ENCODE results near the gene CACNA1H. TPM values are rescaled to one million over a fixed set of nuclear protein-coding genes. Genes with fewer than 3 reads are reported as not detected.

The CACNA1H gene
- total RNA-seq, 1 experiment from 2014 or later = 31.1 TPM

DNA sequence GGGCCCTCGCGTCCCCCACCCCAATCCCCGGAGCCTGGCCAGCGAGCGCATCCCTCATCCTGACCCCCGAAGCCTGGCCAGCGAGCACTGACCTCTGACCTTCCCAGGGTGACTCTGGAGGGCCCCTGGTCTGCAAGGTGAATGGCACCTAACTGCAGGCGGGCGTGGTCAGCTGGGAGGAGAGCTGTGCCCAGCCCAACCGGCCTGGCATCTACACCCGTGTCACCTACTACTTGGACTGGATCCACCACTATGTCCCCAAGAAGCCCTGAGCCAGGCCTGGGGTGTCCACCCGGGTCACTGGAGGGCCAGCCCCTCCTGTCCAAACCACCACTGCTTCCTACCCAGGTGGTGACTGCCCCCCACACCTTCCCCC lies 105.3 kb downstream of the CACNA1H start:
- no peak for ATAC-seq

GRCh38 chr16:1258906-1259759 lies 106.2 kb downstream of the CACNA1H start:
- intact Hi-C loops (cut with micrococcal nuclease; ENCODE audit: unreplicated experiment) = no loop called here
- Histone ChIP-seq H3K4me1 (ENCODE audit: control insufficient read depth, insufficient read depth, low read length) (no peaks in the 10 kb centered on the region; the same call in 1 of the 2 replicates), H3K4me3 (ENCODE audit: low read depth in 2 of 2, low read length in 2 of 2) (peak overlapping the region; percentile 22 to 50), H3K27ac (ENCODE audit: low read length) (no peak overlapping the region), H3K27me3 (ENCODE audit: control insufficient read depth, insufficient read depth, low read length) (no peaks in the 10 kb centered on the region), H3K36me3 (ENCODE audit: control insufficient read depth, insufficient read depth, low read length) (no peaks in the 10 kb centered on the region), H3K9me3 (ENCODE audit: control insufficient read depth, insufficient read depth, low read depth, low read length) (no peaks in the 10 kb centered on the region)
- no TSS peak for BruUV-seq (replicated peaks)
- TF ChIP-seq TCF7L2 (IDR thresholded peaks at IDR 0.05; ENCODE audit: low read depth, low read length) (no peak), POLR2AphosphoS5 (IDR thresholded peaks at IDR 0.05; ENCODE audit: low read depth, low read length) (no peak)
- CTCF ChIA-PET = no interaction called here
- in situ Hi-C loops (cut with HindIII; ENCODE audit: low pct_unique_long_range_greater_than_20kb, low sequenced_read_pairs) = no loop called here
- POLR2A ChIA-PET = interaction anchor here (0.6 kb wide), 1 partner anchor 19 kb away, joined by 3 read pairs; no protein-coding TSS in a partner anchor
- DNase-seq (ENCODE audit: low read depth, low spot score) (no peak), ATAC-seq (0 out of 2 replicates have a peak, but pooled peaks have one; percentile 7)

More for the DNA sequence above, 105.3 kb downstream of the CACNA1H start:
- no peak for TF ChIP-seq REST (IDR thresholded peaks at IDR 0.05; ENCODE audit: insufficient read depth in 1 of 2, low read depth in 2 of 2, low read length in 1 of 2)
- TF ChIP-seq SIN3A (IDR thresholded peaks at IDR 0.05; ENCODE audit: borderline replicate concordance, insufficient read depth, low read depth, low read length) = no peak
- TF ChIP-seq TCF7L2 (IDR thresholded peaks at IDR 0.05; ENCODE audit: low read depth, low read length) = no peak
- TF ChIP-seq, protein P1, sequence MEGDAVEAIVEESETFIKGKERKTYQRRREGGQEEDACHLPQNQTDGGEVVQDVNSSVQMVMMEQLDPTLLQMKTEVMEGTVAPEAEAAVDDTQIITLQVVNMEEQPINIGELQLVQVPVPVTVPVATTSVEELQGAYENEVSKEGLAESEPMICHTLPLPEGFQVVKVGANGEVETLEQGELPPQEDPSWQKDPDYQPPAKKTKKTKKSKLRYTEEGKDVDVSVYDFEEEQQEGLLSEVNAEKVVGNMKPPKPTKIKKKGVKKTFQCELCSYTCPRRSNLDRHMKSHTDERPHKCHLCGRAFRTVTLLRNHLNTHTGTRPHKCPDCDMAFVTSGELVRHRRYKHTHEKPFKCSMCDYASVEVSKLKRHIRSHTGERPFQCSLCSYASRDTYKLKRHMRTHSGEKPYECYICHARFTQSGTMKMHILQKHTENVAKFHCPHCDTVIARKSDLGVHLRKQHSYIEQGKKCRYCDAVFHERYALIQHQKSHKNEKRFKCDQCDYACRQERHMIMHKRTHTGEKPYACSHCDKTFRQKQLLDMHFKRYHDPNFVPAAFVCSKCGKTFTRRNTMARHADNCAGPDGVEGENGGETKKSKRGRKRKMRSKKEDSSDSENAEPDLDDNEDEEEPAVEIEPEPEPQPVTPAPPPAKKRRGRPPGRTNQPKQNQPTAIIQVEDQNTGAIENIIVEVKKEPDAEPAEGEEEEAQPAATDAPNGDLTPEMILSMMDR (IDR thresholded peaks at IDR 0.05) = no peak
- TF ChIP-seq POLR2AphosphoS5 (IDR thresholded peaks at IDR 0.05; ENCODE audit: low read depth, low read length) = no peak
- no peak for DNase-seq (ENCODE audit: low read depth, low spot score)
- Histone ChIP-seq H3K4me3 (ENCODE audit: low read depth in 2 of 2, low read length in 2 of 2) (no peak overlapping the region), H3K9me3 (ENCODE audit: control insufficient read depth, insufficient read depth, low read depth, low read length) (no peaks in the 10 kb centered on the region), H3K4me1 (ENCODE audit: control insufficient read depth, insufficient read depth, low read length) (no peaks in the 10 kb centered on the region; the same call in 1 of the 2 replicates), H3K27me3 (ENCODE audit: control insufficient read depth, insufficient read depth, low read length) (no peaks in the 10 kb centered on the region), H3K36me3 (ENCODE audit: control insufficient read depth, insufficient read depth, low read length) (no peaks in the 10 kb centered on the region), H3K27ac (ENCODE audit: low read length) (no peak overlapping the region)
- in situ Hi-C loops (cut with HindIII; ENCODE audit: low pct_unique_long_range_greater_than_20kb, low sequenced_read_pairs) = no loop called here
- CTCF ChIA-PET = no interaction called here
- POLR2A ChIA-PET = interaction anchor here (0.6 kb wide), 1 partner anchor 18 kb away, joined by 3 read pairs; no protein-coding TSS in a partner anchor
- no TSS peak for BruUV-seq (replicated peaks)
- intact Hi-C loops (cut with micrococcal nuclease; ENCODE audit: unreplicated experiment) = no loop called here

DNA sequence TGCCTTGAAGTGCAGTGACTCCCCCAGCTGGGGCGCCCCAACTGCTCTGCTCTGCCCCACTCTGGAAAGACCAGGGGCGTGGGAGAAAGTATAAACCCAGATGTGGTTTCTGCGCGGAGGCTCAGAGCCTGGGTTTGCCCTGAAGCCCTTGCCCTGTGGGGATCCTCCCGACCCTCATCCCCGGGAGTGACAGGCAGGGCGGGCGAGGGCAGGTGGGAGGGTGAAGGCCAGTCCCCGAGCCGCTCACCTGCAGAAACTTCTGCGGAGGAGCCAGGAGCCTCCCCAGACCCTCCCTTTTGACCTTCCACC lies 106.8 kb downstream of the CACNA1H start:
- Histone ChIP-seq H3K9me3 (ENCODE audit: control insufficient read depth, insufficient read depth, low read depth, low read length) (no peaks in the 10 kb centered on the region), H3K4me3 (ENCODE audit: low read depth in 2 of 2, low read length in 2 of 2) (peak overlapping the region in 1 of 2 experiments; percentile 50; a peak in 2 of 4 replicates), H3K27ac (ENCODE audit: low read length) (no peak overlapping the region), H3K27me3 (ENCODE audit: control insufficient read depth, insufficient read depth, low read length) (no peaks in the 10 kb centered on the region), H3K4me1 (ENCODE audit: control insufficient read depth, insufficient read depth, low read length) (no peaks in the 10 kb centered on the region; the same call in 1 of the 2 replicates), H3K36me3 (ENCODE audit: control insufficient read depth, insufficient read depth, low read length) (no peaks in the 10 kb centered on the region)
- TF ChIP-seq SIN3A (IDR thresholded peaks at IDR 0.05; ENCODE audit: borderline replicate concordance, insufficient read depth, low read depth, low read length) = no peak
- no peak for TF ChIP-seq REST (IDR thresholded peaks at IDR 0.05; ENCODE audit: insufficient read depth in 1 of 2, low read depth in 2 of 2, low read length in 1 of 2)
- no peak for TF ChIP-seq TCF7L2 (IDR thresholded peaks at IDR 0.05; ENCODE audit: low read depth, low read length)
- in situ Hi-C loops (cut with HindIII; ENCODE audit: low pct_unique_long_range_greater_than_20kb, low sequenced_read_pairs) = no loop called here
- no peak for ATAC-seq
- DNase-seq (ENCODE audit: low read depth, low spot score) = no peak
- ChIA-PET CTCF (no interaction called here), POLR2A (no interaction called here)
- intact Hi-C loops (cut with micrococcal nuclease; ENCODE audit: unreplicated experiment) = no loop called here
- BruUV-seq (replicated peaks) = no TSS peak
